ENCODE results near the gene ARHGAP24. TPM values are rescaled to one million over a fixed set of nuclear protein-coding genes. Genes with fewer than 3 reads are reported as not detected.

The ARHGAP24 gene
- total and polyA plus RNA-seq, 10 of the 15 experiments (the other 5 are each of a cell fraction or from before 2014, with no cell fraction given), result 0.10 to 4.2 (median 0.52) TPM

DNA sequence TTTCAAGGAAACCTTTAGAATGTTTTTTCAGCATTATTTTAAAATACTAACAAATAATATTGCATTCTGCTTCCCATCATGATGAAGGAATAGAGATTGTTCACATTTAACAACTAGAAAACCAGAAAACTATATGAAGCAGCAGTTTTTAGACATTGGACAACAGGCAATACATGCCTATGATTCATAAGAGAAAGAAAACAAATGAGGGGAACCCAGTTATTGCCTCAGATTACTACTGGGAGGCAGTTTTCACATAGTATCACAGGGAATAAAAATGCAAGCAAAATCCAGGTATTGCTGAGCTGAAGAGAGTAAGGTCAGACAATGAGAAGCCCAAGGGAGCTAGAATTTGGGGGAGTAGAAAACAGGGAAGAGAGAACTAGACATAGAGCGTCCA lies 511.3 kb downstream of the ARHGAP24 start (continued):
- TF ChIP-seq, protein P1, sequence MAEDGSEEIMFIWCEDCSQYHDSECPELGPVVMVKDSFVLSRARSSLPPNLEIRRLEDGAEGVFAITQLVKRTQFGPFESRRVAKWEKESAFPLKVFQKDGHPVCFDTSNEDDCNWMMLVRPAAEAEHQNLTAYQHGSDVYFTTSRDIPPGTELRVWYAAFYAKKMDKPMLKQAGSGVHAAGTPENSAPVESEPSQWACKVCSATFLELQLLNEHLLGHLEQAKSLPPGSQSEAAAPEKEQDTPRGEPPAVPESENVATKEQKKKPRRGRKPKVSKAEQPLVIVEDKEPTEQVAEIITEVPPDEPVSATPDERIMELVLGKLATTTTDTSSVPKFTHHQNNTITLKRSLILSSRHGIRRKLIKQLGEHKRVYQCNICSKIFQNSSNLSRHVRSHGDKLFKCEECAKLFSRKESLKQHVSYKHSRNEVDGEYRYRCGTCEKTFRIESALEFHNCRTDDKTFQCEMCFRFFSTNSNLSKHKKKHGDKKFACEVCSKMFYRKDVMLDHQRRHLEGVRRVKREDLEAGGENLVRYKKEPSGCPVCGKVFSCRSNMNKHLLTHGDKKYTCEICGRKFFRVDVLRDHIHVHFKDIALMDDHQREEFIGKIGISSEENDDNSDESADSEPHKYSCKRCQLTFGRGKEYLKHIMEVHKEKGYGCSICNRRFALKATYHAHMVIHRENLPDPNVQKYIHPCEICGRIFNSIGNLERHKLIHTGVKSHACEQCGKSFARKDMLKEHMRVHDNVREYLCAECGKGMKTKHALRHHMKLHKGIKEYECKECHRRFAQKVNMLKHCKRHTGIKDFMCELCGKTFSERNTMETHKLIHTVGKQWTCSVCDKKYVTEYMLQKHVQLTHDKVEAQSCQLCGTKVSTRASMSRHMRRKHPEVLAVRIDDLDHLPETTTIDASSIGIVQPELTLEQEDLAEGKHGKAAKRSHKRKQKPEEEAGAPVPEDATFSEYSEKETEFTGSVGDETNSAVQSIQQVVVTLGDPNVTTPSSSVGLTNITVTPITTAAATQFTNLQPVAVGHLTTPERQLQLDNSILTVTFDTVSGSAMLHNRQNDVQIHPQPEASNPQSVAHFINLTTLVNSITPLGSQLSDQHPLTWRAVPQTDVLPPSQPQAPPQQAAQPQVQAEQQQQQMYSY (CRISPR knock-in tag; IDR thresholded peaks at IDR 0.05), result no peak
- TF ChIP-seq ZNF384 (IDR thresholded peaks at IDR 0.05; ENCODE audit: borderline replicate concordance, low read depth, low read length), result no peak
- TF ChIP-seq, protein P2, sequence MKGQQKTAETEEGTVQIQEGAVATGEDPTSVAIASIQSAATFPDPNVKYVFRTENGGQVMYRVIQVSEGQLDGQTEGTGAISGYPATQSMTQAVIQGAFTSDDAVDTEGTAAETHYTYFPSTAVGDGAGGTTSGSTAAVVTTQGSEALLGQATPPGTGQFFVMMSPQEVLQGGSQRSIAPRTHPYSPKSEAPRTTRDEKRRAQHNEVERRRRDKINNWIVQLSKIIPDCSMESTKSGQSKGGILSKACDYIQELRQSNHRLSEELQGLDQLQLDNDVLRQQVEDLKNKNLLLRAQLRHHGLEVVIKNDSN (IDR thresholded peaks at IDR 0.05; ENCODE audit: borderline replicate concordance, extremely low read length, insufficient read depth, low read depth, low read length), result no peak
- TF ChIP-seq, protein P3, sequence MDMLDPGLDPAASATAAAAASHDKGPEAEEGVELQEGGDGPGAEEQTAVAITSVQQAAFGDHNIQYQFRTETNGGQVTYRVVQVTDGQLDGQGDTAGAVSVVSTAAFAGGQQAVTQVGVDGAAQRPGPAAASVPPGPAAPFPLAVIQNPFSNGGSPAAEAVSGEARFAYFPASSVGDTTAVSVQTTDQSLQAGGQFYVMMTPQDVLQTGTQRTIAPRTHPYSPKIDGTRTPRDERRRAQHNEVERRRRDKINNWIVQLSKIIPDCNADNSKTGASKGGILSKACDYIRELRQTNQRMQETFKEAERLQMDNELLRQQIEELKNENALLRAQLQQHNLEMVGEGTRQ (IDR thresholded peaks at IDR 0.05; ENCODE audit: borderline replicate concordance, low read depth, low read length), result no peak
- TF ChIP-seq, protein P4, sequence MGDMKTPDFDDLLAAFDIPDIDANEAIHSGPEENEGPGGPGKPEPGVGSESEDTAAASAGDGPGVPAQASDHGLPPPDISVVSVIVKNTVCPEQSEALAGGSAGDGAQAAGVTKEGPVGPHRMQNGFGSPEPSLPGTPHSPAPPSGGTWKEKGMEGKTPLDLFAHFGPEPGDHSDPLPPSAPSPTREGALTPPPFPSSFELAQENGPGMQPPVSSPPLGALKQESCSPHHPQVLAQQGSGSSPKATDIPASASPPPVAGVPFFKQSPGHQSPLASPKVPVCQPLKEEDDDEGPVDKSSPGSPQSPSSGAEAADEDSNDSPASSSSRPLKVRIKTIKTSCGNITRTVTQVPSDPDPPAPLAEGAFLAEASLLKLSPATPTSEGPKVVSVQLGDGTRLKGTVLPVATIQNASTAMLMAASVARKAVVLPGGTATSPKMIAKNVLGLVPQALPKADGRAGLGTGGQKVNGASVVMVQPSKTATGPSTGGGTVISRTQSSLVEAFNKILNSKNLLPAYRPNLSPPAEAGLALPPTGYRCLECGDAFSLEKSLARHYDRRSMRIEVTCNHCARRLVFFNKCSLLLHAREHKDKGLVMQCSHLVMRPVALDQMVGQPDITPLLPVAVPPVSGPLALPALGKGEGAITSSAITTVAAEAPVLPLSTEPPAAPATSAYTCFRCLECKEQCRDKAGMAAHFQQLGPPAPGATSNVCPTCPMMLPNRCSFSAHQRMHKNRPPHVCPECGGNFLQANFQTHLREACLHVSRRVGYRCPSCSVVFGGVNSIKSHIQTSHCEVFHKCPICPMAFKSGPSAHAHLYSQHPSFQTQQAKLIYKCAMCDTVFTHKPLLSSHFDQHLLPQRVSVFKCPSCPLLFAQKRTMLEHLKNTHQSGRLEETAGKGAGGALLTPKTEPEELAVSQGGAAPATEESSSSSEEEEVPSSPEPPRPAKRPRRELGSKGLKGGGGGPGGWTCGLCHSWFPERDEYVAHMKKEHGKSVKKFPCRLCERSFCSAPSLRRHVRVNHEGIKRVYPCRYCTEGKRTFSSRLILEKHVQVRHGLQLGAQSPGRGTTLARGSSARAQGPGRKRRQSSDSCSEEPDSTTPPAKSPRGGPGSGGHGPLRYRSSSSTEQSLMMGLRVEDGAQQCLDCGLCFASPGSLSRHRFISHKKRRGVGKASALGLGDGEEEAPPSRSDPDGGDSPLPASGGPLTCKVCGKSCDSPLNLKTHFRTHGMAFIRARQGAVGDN (IDR thresholded peaks at IDR 0.05), result no peak
- TF ChIP-seq HCFC1 (IDR thresholded peaks at IDR 0.05; ENCODE audit: low read length), result no peak
